RWPE1 (cell line): ENCODE data around the gene QRICH2.

ENCODE experiments used
- CTCF ChIA-PET: fragments of 350-600 bp; sonication (Branson Sonifier 250); formaldehyde crosslinking; extraction: SDS; loops from one replicate; lab custom pipeline; 2021; lab: Yijun Ruan, JAX
- POLR2A ChIA-PET: fragments of 400-600 bp; formaldehyde crosslinking; extraction: SDS; loops from one replicate; lab custom pipeline; 2020; ENCODE audit warnings: antibody characterized with exemption; ENCODE audit not compliant: low non-redundant PET; lab: Yijun Ruan, JAX
- DNase-seq: peaks from one replicate; pipeline ENCODE4 v3.0.0; 2012; ENCODE audit warnings: low spot score
- H3K27ac ChIP-seq: fragments of 450-650 bp; 2 replicates; pipeline ENCODE4 v1.5.1; 2017
- TF ChIP-seq, protein P1 (sequence below): fragments of 450-650 bp; conservative IDR thresholded peaks from 2 replicates; pipeline ENCODE4 v1.5.1; 2017; ENCODE audit warnings: low read depth, mild to moderate bottlenecking

The QRICH2 gene

DNA sequence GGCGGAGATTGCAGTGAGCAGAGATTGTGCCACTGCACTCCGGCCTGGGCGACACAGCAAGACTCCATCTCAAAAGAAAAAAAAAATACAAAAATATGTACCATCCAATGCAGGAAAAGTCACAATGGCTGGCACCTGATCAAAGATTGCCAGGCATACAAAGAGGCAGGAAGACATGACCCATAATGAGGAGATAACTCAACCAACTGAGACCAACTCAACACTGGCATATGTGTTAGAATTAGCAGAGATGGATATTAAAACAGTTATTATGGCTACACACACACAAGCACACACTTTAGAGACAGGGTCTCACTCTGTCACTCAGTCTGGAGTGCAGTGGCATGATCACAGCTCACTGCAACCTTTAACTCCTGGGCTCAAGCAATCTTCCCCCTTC lies 10.6 kb downstream of the QRICH2 start:
- POLR2A ChIA-PET = no interaction called here
- no peak for DNase-seq
- CTCF ChIA-PET = interaction anchor here (0.6 kb wide), 2 partner anchors 198 to 514 kb away, joined by 3 to 4 read pairs; no protein-coding TSS in a partner anchor
- TF ChIP-seq, protein P1, sequence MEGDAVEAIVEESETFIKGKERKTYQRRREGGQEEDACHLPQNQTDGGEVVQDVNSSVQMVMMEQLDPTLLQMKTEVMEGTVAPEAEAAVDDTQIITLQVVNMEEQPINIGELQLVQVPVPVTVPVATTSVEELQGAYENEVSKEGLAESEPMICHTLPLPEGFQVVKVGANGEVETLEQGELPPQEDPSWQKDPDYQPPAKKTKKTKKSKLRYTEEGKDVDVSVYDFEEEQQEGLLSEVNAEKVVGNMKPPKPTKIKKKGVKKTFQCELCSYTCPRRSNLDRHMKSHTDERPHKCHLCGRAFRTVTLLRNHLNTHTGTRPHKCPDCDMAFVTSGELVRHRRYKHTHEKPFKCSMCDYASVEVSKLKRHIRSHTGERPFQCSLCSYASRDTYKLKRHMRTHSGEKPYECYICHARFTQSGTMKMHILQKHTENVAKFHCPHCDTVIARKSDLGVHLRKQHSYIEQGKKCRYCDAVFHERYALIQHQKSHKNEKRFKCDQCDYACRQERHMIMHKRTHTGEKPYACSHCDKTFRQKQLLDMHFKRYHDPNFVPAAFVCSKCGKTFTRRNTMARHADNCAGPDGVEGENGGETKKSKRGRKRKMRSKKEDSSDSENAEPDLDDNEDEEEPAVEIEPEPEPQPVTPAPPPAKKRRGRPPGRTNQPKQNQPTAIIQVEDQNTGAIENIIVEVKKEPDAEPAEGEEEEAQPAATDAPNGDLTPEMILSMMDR = no peak
- no peak overlapping the region for H3K27ac ChIP-seq

DNA sequence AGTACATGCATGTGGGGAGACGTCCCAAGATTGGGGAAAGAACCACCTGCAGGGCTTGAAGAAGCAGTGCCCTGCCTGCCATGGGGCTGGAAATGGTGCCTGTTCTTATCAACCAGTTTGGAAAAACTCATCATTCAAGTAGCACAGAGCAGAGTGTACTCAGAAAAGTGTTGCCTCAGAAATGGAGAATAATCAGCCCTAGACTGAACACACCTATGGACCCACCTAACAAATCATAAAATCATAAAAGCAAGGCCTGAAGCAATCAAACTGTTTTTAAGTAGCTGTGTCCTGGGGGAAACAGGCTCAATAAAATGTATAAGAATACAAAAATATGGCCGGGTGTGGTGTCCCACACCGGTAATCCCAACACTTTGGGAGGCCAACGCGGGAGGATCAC lies 11.2 kb downstream of the QRICH2 start:
- H3K27ac ChIP-seq = no peak overlapping the region
- POLR2A ChIA-PET = no interaction called here
- TF ChIP-seq, protein P1 = no peak
- DNase-seq = no peak
- CTCF ChIA-PET = no interaction called here

DNA sequence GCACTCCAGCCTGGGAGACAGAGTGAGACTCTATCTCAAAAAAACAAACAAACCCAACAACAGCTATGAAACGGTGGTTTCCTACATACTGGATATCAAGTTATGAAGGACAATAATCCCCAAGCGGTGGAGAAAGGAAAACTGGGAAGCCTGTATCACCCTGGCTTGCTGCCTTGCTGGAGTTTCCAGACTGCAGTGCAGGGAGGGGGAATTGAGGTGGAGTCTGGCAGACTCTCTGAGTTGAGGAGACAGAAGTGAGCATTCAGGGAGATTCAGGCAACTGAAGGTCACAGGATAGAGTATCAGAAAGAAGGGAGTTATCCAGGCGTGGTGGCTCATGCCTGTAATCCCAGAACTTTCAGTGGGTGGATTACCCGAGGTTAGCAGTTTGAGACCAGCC lies 11.9 kb downstream of the QRICH2 start:
- no peak overlapping the region for H3K27ac ChIP-seq
- ChIA-PET POLR2A (no interaction called here), CTCF (interaction anchor here (0.6 to 1.0 kb wide), 2 partner anchors 17 to 24 kb away, joined by 3 to 5 read pairs; no protein-coding TSS in a partner anchor)
- no peak for DNase-seq
- TF ChIP-seq, protein P1 = no peak

DNA sequence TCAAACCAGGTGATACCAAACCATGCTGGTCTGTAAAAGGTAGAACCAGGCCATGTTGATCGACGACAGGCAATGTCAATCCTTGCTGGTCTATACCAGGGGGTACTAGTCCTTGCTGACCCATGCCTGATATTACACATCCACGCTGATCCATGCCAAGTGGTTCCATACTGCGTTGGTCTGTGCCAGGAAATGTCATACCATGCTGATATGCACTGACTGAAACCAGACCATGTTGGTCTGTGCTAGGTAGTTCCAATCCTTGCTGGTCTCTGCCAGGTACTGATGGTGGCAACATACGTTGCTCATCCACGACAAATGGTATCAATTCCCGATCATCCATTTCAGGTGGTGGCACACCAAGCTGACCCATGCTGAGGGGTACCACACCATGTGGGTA lies 15.0 kb downstream of the QRICH2 start:
- CTCF ChIA-PET = no interaction called here
- TF ChIP-seq, protein P1 = no peak
- H3K27ac ChIP-seq = no peak overlapping the region
- POLR2A ChIA-PET = no interaction called here
- no peak for DNase-seq

DNA sequence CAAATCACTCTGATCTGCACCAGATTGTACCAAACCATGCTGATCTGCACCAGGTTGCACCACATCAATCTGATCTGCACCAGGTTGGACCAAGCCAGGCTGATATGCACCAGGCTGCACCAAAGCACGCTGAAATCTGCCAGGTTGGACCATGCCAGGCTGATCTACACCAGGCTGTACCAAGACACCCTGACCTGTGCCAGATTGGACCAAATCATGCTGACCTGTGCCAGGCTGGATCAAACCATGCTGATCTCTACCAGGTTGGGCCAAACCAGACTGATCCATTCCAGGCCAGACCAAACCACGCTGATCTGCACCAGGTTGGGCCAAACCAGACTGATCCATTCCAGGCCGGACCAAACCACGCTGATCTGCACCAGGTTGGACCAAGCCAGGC lies 15.5 kb downstream of the QRICH2 start:
- H3K27ac ChIP-seq = no peak overlapping the region
- TF ChIP-seq, protein P1 = no peak
- no peak for DNase-seq
- CTCF ChIA-PET = no interaction called here
- POLR2A ChIA-PET = no interaction called here

DNA sequence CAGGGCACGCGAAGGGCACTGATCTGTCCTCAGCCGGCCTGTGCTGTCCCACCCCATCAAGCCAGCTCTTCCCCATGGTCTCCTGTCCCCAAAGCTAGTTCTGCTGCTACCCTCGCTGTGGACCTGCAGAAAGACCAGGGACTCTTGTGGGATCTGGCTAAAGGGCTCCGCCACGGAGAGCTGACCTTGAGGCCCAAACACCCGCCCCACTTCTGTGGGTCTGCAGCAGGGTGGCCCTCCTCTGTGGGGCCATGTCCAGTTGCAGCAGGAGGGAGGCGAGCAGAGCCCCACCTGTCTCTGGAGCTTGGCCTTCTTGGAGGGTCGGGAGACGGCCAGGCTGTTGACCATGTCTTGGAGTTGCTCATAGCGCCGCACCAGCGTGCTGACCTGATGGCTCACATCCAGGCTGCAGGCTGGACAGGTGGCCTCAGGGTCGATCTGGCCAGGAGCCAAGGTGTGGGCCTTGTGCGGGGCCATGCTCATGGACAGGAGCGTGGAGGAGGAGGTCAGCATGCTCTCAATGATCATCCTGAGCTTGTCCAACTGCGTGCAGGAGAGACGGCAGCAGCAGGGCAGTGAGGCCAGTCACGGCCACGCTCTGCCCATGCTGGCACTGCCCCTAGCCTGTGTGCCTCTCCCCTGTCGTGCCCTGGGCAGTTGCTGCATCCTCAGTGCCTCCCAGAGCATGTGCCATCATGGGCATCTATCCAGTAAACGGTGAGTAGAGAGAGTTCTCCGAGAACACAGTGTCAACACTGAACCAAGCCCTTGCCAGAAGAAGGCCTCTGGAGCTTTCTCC lies 26.3 kb downstream of the QRICH2 start:
- ChIA-PET POLR2A (no interaction called here), CTCF (interaction anchor here (0.8 kb wide), 1 partner anchor 100 kb away, joined by 3 read pairs; no protein-coding TSS in a partner anchor)
- no peak overlapping the region for H3K27ac ChIP-seq
- no peak for DNase-seq
- TF ChIP-seq, protein P1 = no peak
